GM23338 (cell line): ENCODE results near the gene CPNE5.

Source experiments
- CREB1 ChIP-seq: fragments of 250-450 bp; sonication (Bioruptor Pico); IDR thresholded peaks from 2 replicates; pipeline ENCODE4 v1.5.0; 2020; ENCODE audit warnings: low read depth, mild to moderate bottlenecking, moderate library complexity
- TF ChIP-seq, protein P1 (sequence below), 2 experiments: fragments of 200-600 bp in 1 of 2; sonication (generic) in 1 of 2; conservative IDR thresholded peaks; 2 replicates each; pipeline versions ENCODE4 v1.5.1 to v1.6.1; 2016 to 2017; ENCODE audit warnings: antibody characterized with exemption in 2 of 2, low read depth in 2 of 2, mild to moderate bottlenecking in 2 of 2, moderate library complexity in 1 of 2

GRCh38 chr6:36720251-36721141, 118.7 kb downstream of the CPNE5 start:
- TF ChIP-seq, protein P1, sequence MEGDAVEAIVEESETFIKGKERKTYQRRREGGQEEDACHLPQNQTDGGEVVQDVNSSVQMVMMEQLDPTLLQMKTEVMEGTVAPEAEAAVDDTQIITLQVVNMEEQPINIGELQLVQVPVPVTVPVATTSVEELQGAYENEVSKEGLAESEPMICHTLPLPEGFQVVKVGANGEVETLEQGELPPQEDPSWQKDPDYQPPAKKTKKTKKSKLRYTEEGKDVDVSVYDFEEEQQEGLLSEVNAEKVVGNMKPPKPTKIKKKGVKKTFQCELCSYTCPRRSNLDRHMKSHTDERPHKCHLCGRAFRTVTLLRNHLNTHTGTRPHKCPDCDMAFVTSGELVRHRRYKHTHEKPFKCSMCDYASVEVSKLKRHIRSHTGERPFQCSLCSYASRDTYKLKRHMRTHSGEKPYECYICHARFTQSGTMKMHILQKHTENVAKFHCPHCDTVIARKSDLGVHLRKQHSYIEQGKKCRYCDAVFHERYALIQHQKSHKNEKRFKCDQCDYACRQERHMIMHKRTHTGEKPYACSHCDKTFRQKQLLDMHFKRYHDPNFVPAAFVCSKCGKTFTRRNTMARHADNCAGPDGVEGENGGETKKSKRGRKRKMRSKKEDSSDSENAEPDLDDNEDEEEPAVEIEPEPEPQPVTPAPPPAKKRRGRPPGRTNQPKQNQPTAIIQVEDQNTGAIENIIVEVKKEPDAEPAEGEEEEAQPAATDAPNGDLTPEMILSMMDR (conservative IDR thresholded peaks at IDR 0.05; ENCODE audit: low read depth in 2 of 2), result no peak
- no peak for TF ChIP-seq CREB1 (CRISPR knock-in tag)
